ENCODE results near the gene OLFM2.
"Not testable (repeated sequence)": the region's sequence is repeated elsewhere in the genome, so short reads cannot be mapped to it uniquely, and the experiment has no call there.

The OLFM2 gene
- total RNA-seq: 2.2 to 2.4 reads per million in 2 donors

DNA sequence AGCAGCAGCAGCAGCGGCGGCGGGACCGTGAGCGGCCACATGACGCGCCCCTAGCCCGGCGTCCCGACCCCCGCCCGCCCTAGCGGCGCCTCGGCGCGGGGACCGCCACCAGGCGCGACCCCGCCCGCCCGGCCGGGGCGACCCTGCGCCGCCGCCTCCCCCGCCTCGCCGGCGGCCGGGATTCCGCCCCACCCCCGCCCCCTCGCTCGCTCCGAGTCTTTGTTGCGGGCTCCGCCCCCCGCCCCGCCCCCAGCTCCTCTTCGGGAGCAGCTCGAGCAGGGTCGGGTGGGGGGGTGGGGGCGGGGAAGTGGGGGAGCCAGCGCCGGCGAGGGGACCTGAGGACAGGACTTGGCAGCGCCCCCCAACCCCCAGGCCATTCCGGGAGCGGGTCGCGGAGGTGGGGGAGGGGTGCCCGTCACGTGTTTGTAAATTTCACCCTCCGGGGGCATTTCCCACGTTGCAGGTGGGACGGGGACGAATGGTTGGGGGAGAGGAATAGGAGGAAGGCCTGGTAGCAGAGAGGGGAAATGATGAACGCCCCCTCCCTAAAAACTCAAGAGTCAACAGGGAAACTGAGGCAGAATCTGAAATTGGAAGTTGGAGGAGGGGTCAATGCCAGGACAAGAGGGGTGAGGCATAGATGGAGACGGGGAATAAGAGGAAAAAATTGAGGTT, at the start of gene OLFM2:
TSS of gene OLFM2 (minus strand) at position 190 of the 675 bp plus-strand sequence. CDS start at position 41, 149 bp downstream.
- no peak for DNase-seq

DNA sequence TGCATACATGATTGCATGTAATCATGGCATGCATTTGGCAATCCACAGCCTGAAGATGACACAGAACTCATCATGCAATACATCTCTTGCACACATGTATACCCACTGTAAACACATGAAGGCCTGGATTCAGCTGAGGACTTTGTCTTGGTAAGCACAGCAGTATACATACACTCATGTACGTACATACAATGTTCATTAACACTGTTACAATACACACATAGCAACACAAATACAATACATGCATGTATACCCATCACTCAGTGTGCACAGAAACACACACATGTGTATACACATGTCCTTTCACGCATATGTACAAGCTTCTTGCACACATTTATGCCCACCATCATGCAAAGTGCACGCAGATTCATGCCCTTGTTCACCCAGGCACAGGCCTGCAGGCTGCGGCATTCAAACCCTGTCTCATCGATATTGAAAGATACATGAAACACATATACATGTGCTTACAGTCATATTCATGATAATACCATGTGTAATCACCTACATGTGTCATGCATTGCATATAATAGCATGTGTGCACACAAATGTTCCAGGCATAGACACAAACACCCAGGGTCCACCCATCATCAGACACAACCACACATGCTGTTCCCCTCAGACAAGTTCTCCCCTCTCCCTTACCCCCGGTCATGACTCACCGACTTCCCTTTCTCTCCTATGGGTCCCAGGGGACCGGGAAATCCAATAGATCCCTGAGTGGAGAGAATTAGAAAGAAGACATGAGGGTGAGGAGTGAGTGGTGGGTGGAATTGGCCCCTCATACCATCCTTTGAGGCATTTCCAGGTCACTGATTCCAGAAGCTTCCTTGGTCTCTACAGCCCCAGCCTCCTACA, 45.3 kb upstream of the OLFM2 start:
- no peak for DNase-seq

DNA sequence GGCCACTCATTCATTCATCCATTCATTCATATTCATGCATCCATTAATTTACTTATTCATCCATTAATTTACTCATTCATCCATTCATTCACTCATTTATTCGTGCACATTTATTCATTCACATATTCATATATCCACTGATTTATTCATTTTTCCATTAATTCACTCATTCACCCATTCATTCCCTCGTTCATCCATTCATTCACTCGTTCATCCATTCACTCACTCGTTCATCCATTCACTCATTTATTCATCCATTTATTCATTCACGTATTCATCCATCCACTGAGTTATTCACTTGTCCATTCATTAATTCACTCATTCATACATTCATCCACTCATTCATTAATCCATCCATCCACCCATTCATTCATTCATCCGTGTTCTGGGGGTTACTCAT, 35.8 kb upstream of the OLFM2 start:
- no peak for DNase-seq

DNA sequence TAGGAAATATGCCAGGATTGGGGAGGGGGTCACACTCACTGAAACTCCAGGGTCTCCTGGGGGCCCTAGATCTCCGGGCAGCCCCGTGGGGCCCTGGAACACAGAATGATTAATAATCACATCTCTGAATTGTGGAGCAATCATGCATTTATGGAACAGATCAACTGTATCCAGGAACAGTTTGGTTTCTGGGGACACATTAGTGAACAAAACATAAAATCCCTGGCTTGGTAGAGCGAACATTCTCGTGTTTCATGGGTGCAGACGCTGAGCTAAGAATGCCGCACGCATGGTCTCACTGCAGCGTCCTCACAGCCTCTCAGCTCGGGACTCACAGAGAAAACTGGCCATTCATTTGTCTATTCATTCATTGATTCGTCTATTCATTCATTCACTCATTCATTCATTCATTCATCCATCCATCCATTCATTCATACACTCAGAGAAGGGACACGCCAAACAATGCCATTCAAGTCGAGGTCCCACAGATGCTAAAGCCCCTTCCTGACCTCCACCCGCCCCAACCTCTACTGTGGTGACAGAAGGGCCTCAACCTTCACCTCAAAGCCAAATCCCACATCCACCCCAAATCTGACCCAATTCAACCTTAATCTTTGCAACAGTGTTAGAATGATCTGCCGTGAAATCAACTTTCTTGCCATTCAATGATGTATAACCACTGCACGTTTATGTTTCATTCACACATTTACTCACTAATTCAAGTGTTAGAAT, 35.0 kb upstream of the OLFM2 start:
- DNase-seq: no peak

DNA sequence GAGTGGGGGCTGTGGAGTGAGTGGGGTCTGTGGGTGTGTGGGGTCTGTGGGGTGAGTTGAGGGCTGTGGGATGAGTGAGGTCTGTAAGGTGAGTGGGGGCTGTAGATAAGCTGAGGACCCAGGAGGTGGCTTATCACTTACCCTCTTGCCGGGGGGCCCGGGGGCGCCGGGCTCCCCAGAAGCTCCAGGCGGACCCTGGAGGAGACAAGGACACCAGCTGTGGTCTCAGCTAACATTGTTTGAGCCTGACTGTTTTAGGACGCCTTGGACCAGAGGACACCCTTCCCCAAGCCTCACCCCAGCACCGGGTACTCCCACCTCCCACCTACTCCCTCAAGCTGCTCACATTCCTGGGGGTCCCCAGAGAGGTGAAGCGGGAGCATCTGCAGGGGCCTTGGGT, 34.2 kb upstream of the OLFM2 start:
- no peak for DNase-seq

DNA sequence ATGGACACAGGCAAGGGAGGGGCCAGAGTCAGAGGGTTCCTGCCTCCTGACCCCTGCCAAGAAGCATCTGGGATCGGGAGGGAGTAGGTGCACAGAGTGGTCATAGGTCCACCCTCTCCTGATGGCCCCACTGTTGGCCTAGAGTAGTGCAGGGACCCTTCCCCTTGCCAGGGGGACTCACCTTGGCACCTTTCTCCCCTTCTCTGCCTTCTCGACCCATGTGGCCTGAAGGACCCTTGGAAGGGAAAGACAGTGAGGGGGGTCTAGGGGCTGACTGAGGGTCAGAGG, 33.3 kb upstream of the OLFM2 start:
- DNase-seq: no peak

DNA sequence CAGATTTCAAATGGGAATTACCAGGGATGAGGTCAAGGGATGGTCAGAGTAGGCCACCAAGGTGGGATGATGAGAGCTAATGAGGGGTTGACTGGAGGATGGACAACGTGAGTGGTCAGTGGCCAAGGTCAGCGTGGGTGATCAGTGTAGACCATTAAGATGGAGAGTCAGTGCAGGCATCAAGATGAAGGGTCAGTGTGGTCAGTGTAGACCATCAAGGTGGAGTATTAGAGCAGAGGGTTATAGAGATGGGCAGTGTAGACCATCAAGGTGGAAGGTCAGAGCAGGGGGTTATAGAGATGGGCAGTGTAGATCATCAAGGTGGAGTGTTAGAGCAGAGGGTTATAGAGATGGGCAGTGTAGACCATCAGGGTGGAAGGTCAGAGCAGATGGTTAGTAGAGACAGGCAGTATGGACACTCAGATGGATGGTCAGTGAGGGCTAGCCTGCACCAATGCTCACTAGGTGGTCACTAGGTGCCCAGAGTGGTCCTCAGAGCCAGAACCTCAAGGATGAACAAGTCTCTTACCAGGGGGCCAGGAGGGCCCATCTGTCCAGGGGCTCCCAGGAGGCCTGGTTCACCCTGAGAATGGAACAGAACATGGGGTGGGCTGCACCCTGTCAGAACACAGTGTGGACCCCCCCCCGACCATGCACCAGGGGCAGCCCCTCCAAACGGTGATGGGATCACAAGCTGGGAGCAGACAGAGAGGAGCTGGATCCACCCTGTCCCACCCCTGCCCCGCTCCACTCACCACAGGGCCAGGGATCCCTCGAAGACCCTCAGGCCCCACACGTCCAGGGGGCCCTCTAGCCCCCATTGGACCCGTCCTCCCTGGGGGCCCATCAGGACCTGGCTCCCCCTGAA, 32.7 kb upstream of the OLFM2 start:
- DNase-seq: no peak

DNA sequence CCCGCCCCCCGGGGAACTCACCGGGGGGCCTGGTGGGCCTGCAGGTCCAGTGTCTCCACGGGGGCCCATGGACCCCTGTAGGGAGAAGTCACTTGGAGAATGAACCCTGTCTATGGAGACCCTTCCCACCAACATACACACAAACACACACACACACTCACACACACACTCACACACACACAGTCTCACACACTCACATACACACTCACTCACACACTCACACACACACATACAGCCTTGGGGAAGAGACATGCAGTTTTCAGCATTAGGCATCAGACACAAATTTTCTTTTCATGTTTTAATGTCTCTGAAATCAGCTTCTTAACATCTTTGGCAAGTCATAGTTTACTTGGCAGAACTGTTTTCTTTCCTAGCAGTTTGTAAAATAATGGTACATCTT, 31.0 kb upstream of the OLFM2 start:
- DNase-seq: no peak

DNA sequence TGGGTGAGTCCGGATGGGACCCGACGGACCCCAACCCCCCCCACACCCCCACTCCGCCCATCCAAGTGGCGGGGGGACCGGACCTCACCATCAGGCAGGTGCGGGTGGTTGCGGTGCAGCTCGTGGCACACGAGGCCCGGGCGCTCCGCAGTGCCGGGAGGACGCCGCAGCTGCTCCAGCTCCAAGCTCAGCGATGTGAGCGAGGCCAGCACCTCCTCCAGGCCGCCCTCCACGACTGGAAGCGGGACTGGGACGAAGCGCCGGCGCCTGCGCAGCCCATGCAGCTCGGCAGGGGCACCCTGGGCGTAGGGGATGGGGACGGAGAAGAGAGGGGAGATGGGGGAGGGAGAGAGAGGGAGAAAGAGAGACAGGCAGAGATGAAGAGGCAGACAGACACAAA, 30.1 kb upstream of the OLFM2 start:
- no peak for DNase-seq

DNA sequence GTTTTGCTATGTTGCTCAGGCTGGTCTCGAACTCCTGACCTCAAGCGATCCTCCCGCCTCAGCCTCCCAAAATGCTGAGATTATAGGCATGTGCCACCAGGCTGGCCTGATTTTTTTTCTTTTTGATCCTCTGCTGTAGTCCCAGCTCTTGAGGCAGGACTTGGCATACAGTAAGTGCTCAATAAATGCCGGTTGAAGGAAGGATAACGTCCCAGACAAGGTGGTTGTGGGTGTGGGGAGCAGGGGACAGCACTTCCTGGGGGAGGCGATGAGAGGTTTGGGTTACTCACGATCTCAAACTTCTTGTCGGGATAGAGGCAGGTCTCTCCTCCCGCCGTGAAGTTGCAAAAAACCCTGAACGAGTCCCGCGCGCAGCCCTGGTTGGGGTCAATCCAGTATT, 29.7 kb upstream of the OLFM2 start:
- DNase-seq: no peak

DNA sequence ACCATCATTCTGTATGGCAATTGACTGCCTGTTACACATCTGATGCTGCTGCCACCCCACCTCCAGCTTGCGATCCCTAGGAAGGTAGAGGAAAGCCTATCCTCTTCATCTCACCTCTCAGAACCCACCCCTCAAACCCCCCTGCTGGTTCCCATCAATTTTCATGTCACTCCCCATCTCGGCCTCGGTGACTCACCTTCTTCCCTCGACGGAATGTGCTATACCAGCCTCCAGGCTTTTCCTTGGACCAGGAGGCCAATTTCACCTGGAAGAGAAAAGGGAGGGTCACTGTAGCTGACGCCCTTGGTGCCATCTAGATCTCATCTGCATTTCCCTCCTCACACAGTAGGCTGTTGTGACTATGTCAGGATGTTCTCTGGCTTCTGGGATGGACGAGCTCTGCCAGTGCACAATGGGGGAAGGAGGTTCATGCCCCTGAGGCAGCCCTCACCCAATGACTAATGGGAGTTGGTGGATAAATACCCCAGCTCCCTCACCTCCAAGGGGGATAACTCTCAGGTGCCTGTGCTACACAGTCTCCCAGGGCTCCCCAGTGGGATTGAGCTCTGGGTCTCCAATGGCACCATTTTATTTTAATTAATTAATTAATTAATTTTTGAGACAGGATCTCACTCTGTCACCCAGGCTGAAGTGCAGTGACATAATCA, 26.4 kb upstream of the OLFM2 start:
- DNase-seq: no peak

DNA sequence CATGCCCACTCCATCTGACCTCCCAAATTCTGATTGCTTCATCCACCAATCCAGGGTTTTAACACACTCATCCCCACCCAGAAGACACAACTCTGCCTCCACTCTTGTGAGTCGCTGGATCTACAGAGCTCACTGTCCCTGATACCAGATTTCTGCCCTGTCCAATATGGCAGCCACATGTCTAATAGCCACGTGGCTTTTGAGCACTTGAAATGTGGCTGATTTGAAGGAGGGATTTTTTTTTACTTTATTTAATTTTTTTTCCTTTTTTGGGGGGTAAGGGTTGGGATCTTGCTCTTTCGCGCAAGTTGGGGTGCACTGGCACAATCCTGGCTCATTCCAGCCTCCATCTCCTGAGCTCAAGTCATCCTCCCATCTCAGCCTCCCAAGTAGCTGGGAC, 24.8 kb upstream of the OLFM2 start:
- DNase-seq: no peak

DNA sequence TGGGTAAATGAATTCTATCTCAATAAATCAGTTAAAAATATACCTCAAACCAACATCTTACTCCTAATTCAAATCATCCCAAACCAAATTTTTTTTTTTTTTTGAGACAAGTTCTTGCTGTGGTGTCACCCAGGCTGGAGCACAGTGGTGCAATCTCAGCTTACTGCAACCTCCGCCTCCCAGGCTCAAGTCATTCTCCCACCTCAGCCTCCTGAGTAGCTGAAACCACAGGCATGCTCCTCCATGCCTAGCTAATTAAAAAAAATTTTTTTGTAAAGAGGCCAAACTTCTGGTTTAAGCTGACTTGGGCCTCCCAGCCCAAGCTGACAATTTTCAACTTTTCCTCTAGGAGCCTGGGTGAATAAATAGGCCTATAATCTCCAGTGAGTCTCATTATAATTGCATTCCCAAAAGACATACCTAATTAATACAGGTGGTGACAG, 22.1 kb upstream of the OLFM2 start:
- DNase-seq: no peak

DNA sequence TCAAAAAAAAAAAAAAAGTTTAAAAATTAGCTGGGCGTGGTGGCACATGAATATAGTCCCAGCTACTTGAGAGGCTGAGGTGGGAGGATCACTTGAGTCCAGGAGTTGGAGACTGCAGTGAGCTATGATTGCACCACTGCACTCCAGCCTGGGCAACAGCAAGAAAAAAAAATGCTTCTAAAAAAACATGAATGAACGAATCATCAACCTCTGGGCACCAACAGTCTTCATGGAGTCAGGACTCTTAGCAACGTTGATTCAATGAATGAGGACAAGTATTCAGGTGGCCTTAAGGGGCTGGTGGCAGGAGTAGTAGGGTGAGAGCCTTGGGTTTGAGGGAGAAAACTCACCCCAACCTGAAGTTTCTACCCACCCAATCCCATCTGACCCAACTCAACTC, 20.6 kb upstream of the OLFM2 start:
- no peak for DNase-seq

DNA sequence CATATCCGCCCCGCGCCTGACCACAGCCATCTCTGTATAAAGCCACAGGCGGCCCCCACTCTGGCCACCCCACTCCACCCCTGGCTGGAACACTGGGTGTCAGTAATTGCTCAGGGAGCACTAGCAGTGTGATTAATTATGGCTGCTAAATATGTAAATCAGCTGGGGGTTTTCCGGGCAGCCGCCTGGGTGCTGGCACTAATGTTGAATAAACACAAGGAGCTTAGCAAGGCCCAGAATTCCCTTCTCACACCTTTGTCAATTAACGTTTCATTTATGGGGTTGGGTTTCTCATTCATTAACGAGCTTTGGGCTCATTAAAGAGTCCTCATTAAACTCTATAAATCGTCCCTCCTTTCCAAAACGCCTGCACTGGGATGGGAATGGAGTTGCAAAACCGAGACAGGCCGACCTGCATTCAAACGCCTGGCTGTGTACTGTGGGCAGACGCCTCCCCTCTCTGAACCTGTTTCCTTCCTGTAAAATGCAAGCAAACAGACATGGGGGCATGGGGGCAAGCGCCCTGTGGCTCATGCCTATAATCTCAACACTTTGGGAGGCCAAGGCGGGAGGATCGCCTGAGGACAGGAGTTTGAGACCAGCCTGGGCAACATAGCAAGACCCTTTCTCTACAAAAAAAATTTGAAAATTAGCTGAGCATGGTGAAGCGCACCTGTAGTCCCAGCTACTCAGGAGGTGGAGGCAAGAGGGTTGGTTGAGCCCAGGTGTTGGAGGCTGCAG, 17.7 kb upstream of the OLFM2 start:
- no peak for DNase-seq

DNA sequence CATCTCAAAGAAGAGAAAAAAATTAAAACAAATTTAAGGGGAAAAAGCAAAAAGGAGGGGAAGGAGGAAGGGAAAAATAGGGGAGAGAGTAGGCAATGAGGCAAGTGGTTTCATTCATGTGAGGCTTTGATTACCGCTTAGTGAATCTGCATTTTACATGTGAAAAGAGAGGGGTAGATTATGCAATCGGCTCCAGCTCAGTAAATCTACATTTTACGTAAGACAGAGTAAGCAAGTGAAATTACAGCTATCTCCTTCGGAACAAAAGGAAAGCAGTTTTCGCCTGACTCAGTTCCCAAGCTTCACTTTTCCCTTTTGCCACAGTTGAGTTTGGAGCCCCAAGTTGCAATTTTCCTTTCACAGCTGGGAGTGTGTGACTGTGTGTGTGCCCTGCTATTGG, 16.0 kb upstream of the OLFM2 start:
- no peak for DNase-seq

DNA sequence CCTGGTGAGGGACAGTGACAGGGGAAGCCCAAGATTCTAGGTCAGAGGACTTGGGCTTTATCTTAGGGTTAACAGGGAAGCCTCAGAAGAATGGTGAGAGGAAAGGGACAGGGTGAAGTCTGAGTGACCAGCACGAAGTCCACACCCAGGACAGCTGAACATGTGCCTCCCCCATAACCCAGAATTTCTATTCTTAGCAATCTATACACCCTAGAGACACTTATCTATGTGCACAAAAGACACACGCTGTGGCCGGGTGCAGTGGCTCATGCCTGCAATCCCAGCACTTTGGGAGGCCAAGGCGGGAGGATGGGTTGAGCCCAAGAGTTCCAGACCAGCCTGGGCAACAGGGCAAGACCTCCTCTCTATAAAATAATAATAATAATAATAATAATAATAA, 11.1 kb upstream of the OLFM2 start:
- DNase-seq: no peak

DNA sequence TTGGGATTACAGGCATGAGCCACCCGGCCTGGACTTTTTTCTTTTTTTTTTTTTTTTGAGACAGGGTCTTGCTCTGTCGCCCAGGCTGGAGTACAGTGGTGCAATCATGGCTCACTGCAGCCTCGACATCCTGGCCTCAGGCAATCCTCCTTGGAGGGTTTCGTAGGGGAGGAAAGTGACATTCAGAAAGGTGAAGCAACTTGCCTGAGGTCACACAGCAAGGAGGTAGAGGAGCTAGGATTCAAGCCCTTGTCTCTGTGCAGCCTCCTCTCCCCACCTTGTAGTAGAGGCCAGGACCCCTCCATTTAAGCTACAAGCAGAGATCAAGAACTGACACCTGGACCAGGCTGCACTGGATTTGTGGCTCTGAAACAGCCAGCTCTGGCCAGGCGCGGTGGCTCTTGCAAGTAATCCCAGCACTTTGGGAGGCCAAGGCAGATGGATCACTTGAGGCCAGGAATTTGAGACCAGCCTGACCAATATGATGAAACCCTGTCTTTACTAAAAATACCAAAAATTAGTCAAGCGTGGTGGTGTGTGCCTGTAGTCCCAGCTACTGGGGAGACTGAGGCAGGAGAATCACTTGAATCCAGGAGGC, 10.3 kb upstream of the OLFM2 start:
- not testable (repeated sequence) for DNase-seq

DNA sequence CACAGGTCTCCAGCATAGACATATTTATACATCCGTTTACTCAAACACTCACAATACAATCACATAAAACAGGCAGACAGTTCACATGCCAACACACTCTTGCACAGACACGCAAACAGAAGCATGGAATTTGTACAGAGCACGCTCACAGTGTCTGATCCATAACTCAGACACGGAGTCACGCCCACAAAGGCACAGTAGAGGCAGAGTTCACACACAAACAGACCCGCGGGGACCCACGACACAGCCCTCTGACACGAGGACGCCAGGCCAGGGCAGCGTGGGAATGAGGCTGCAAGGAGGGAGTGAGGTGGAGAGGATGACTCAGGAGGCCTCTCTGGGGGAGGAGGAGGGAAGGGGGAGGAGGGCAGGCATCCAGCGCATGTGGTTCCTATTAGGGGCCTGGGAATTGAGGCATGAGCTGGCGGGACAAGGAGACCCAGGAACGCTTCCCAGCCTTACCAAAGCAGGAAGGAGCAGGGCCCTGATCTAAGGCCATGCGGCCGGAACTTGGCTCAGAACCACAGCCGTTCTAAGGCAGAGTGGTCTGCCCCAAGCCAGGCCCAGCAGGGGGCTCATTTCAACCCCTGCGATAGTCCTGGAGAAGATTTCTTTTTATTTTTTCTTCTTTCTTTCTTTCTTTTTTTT, 9.1 kb upstream of the OLFM2 start:
- no peak for DNase-seq

DNA sequence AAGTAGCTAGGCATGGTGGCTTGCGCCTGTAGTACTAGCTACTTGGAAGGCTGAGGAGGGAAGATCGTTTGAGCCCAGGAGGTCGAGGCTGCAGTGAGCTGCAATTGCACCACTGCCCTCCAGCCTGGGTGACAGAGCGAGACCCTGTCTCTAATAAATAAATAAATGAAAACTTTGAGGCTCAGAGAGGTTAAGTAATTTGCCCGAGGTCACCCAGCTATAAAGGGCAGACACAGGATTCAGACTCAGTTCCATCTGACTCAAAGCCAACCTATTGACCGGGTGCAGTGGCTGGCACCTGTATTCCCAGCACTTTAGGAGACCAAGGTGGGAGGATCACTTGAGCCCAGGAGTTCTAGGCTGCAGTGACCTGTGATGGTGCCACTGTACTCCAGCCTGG, 7.4 kb upstream of the OLFM2 start:
- DNase-seq: no peak

DNA sequence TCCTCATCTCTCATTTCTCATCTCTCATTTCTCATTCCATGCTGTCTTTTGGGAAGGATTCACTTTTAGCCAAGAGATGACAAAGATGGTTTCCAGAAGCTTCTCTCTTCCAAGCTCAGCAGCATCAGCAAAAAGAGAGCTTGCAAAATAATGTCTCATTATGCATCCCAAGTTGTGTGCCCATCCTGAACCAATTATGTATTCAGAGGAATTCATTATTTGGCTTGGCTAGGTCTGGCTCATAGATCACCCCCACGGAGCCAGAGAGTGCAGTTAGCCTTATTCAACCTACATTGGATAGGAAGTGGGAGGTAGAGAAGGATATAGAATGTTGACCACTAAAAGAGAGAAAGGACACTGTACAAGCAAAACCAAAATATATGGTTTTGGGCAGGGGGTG, 5.4 kb upstream of the OLFM2 start:
- DNase-seq: no peak

Measured in T-helper 9 cell (primary cell).